ENCODE results near the gene STRN4. TPM values are rescaled to one million over a fixed set of nuclear protein-coding genes. Genes with fewer than 3 reads are reported as not detected.
A peak's percentile ranks its signal among the peaks of the same experiment; 100 is the strongest.

Gene STRN4
- total and polyA plus RNA-seq, 9 of the 15 experiments (the other 6 are each of a cell fraction or from before 2014, with no cell fraction given) = 0.62 to 83.7 (median 36.9) TPM

- TF ChIP-seq HDGF (IDR thresholded peaks at IDR 0.05) (peak; percentile 80; the same call in 1 of the 2 replicates), ARNT (IDR thresholded peaks at IDR 0.05) (no peak), HMG20B (CRISPR knock-in tag; IDR thresholded peaks at IDR 0.05) (no peak), TOE1 (IDR thresholded peaks at IDR 0.05; ENCODE audit: borderline replicate concordance) (peak; percentile 14; the same call in 1 of the 2 replicates), TOE1 (CRISPR knock-in tag; IDR thresholded peaks at IDR 0.05; ENCODE audit: borderline replicate concordance, low read depth) (no peak), PRDM10 (IDR thresholded peaks at IDR 0.05; ENCODE audit: partially characterized antibody) (peak; percentile 89), DMBX1 (CRISPR knock-in tag; IDR thresholded peaks at IDR 0.05; ENCODE audit: borderline replicate concordance) (peak; percentile 28; the same call in 1 of the 2 replicates), FOXA1 (IDR thresholded peaks at IDR 0.05; ENCODE audit: borderline replicate concordance) (no peak), YBX1 (IDR thresholded peaks at IDR 0.05) (no peak), HMBOX1 (IDR thresholded peaks at IDR 0.05) (no peak), MEF2A (IDR thresholded peaks at IDR 0.05; ENCODE audit: control insufficient read depth, low read depth, low read length) (no peak), MXI1 (IDR thresholded peaks at IDR 0.05; ENCODE audit: low read depth, low read length) (peak; percentile 78), MYC (IDR thresholded peaks at IDR 0.05; ENCODE audit: low read depth, low read length) (peak; percentile 80), MYC (CRISPR knock-in tag; IDR thresholded peaks at IDR 0.05; ENCODE audit: borderline replicate concordance, low read depth) (no peak), HINFP (tag; conservative IDR thresholded peaks at IDR 0.05; ENCODE audit: low read depth) (no peak), JUND (IDR thresholded peaks at IDR 0.05; ENCODE audit: borderline replicate concordance, low read depth, low read length) (peak; percentile 1; the same call in 1 of the 2 replicates), JUND (tag; IDR thresholded peaks at IDR 0.05; ENCODE audit: borderline replicate concordance, low read depth, low read length) (no peak)
Measured at GRCh38 chr19:46697204-46697960, 48.9 kb downstream of the STRN4 start (continued).
